ENCODE results near the gene PCBP3. TPM values are rescaled to one million over a fixed set of nuclear protein-coding genes. Genes with fewer than 3 reads are reported as not detected.

Gene PCBP3
- total RNA-seq, 1 donor from 2014 or later = not detected

DNA sequence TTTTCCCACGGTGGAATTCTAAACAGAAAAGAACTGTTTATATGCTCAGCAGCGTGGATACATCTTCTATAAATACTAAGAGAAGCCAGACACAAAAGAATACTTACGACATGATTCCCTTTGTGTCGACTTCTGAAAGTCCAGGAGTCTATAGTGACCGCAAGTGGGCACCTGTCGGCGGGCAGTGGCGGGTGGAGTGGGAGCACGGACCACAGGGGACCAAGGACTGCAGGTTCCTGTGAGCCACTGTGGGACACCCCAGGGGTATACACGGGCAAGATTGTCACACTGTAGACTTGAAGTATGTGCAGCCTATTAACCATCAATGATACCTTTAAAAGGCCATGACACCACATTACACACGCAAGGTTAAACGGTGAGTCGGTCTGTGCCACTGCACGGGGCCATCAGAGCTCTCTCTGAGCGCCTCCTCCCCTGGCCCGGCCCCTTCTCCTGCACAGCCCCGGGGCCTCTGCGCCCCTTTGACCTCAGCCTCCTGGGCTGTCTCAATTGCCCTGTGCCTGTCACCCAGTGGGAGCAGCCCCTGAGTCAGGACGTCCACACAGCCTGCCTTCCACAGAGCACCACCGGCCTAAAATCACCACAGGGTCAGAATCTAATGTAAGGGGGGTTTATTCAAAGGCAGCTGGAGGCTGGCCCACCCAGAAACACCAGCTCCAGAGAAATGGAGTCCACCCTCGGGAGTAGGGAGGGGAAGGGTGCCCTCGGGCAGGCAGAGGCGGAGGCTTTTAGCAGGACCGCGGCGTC lies 248.0 kb downstream of the PCBP3 start:
- H3K27me3 ChIP-seq (ENCODE audit: control insufficient read depth, insufficient read depth, low read length) = no peaks in the 10 kb centered on the region
- no peak overlapping the region for H3K4me3 ChIP-seq (ENCODE audit: low read depth, low read length)
- no peaks in the 10 kb centered on the region for H3K36me3 ChIP-seq (ENCODE audit: control insufficient read depth, insufficient read depth, low read length)
- FAIRE-seq = no peak
- no peak for DNase-seq (ENCODE audit: low read depth)
- TF ChIP-seq, protein P1, sequence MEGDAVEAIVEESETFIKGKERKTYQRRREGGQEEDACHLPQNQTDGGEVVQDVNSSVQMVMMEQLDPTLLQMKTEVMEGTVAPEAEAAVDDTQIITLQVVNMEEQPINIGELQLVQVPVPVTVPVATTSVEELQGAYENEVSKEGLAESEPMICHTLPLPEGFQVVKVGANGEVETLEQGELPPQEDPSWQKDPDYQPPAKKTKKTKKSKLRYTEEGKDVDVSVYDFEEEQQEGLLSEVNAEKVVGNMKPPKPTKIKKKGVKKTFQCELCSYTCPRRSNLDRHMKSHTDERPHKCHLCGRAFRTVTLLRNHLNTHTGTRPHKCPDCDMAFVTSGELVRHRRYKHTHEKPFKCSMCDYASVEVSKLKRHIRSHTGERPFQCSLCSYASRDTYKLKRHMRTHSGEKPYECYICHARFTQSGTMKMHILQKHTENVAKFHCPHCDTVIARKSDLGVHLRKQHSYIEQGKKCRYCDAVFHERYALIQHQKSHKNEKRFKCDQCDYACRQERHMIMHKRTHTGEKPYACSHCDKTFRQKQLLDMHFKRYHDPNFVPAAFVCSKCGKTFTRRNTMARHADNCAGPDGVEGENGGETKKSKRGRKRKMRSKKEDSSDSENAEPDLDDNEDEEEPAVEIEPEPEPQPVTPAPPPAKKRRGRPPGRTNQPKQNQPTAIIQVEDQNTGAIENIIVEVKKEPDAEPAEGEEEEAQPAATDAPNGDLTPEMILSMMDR (IDR thresholded peaks at IDR 0.05; ENCODE audit: insufficient read depth, low read length, severe bottlenecking) = no peak

DNA sequence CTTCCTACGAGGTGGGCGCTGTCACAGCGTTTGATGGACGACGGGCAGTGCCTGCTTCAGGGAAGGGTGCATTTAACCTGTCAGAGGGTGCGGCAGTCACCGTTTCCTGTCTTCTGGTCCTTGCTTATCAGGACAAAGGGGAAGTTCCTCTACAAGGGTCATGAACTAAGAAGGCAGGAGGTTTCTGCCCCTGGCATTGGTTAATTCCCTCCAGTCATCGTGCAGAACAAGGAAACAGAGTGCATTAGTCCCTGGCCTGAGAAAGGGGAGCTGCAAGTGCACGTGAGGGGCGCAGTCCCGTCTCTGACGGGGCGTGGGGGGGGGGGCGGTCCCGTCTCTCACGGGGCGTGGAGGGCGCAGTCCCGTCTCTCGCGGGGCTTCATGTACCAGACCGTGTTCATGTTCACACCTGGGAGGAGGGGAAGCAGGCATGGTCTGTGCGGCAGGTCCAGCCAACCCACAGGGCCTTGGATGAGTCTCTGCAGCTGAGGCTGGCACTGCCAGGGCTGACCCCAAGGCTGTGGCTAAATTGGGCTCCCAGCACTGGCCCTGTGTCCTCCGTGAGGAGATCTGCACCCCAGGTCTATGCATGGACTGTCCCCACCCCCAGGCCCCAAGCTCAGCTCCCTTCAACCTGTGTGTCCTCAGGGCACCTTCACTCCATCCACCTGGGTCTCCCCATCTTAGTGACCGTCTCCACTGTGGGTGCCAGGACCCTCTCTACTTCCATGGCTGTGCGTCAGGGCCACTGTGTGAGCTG lies 248.8 kb downstream of the PCBP3 start:
- FAIRE-seq = no peak
- no peak for DNase-seq (ENCODE audit: low read depth)
- TF ChIP-seq, protein P1 (IDR thresholded peaks at IDR 0.05; ENCODE audit: insufficient read depth, low read length, severe bottlenecking) = no peak
- no peak overlapping the region for H3K4me3 ChIP-seq (ENCODE audit: low read depth, low read length)
- no peaks in the 10 kb centered on the region for H3K27me3 ChIP-seq (ENCODE audit: control insufficient read depth, insufficient read depth, low read length)
- H3K36me3 ChIP-seq (ENCODE audit: control insufficient read depth, insufficient read depth, low read length) = no peaks in the 10 kb centered on the region

DNA sequence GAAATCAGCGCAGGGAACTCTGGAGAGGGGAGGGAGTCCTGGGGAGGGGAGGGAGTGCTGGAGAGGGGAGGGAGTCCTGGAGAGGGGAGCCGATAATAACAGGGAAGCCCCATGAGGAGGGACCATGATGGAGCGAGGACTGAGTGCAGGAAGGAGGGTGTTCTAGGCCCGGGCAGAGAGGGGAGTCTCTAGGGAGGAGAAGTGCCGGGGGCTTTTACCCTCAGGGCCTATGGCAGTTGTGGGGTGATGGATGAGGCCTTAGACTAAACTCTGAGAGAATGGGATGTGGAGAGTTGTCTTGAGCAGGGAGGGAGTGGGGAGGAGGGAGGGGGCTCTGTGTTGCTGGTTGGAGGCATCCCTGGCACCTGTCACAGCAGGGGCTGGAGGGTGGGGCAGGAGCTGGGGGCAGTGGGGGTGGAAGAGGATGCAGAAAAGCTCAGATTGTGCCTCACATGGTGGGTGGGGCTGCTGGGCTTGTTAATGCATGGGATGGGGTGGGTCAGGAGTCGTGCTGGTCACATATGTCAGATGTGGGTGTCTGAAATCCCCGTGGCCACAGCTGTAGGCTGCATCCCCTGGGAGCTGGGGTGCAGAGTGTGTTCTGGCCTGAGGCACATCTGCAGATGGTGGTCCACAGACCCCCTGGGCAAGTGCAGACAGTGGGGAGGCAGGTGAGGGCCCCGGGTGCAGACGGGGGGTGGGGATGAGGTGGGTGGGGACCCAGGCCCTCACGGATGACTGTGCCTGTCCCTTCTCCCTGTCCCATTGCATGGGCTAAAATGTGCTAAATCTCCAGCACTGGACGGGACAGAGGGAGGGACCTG lies 249.6 kb downstream of the PCBP3 start:
- no peaks in the 10 kb centered on the region for H3K36me3 ChIP-seq (ENCODE audit: control insufficient read depth, insufficient read depth, low read length)
- DNase-seq (ENCODE audit: low read depth) (no peak), FAIRE-seq (no peak)
- H3K27me3 ChIP-seq (ENCODE audit: control insufficient read depth, insufficient read depth, low read length) = no peaks in the 10 kb centered on the region
- H3K4me3 ChIP-seq (ENCODE audit: low read depth, low read length) = no peak overlapping the region
- TF ChIP-seq, protein P1 (IDR thresholded peaks at IDR 0.05; ENCODE audit: insufficient read depth, low read length, severe bottlenecking) = no peak

DNA sequence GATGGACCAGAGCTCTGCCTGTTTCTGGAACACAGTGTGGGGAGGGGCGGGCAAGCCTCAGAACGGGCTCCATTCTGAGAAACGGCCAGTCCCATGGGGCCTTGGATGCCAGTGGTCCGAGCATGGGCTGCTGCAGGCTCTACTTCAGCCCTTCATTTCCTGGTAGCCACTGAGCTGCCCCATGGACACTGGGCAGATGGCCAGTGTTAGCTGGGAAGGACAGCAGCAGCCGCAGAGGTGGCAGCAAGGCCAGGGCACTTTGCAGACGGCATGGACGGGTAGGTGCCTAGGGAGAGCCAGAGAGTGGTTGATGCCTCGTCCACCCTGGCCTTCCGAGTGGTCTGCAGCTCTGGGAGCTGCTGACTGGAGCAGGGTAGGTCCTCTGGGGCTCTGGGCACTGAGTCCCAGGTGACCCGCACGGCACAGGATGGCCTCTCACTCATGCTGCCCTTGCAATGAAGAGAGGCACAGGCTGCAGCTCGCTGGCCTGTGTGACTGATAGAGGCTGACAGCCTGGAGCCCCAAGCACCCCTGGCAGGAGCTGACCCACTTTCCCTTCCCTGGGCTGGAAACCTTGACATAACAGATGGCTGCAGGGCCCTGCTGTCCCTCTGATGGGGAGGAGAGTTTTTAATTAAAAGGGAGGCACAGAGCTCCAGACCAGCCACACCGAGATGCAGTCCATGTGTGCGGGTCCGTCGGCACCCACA lies 250.4 kb downstream of the PCBP3 start:
- no peak overlapping the region for H3K4me3 ChIP-seq (ENCODE audit: low read depth, low read length)
- H3K27me3 ChIP-seq (ENCODE audit: control insufficient read depth, insufficient read depth, low read length) = no peaks in the 10 kb centered on the region
- DNase-seq (ENCODE audit: low read depth) (no peak), FAIRE-seq (no peak)
- TF ChIP-seq, protein P1 (IDR thresholded peaks at IDR 0.05; ENCODE audit: insufficient read depth, low read length, severe bottlenecking) = no peak
- H3K36me3 ChIP-seq (ENCODE audit: control insufficient read depth, insufficient read depth, low read length) = no peaks in the 10 kb centered on the region

DNA sequence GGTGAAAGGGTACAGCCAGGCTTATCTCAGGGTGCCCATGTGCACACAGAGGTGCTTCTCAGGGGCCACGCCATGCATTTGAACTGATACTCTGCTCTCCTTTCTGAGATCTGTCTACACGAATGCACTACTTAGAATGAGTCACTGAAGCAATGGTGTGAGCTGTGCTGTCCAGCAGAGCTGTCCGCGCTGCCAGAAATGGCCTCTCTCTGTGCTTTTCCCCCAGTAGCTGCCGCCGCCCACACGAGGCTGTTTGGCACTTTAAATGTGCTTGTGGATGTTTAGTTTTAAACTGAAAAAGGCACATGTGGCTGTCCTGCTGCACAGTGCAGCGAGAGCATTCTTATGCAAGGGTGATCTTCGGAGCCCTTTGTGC lies 250.9 kb downstream of the PCBP3 start:
- Histone ChIP-seq H3K4me3 (ENCODE audit: low read depth, low read length) (no peak overlapping the region), H3K27me3 (ENCODE audit: control insufficient read depth, insufficient read depth, low read length) (no peaks in the 10 kb centered on the region), H3K36me3 (ENCODE audit: control insufficient read depth, insufficient read depth, low read length) (no peaks in the 10 kb centered on the region)
- FAIRE-seq = no peak
- no peak for DNase-seq (ENCODE audit: low read depth)
- TF ChIP-seq, protein P1 (IDR thresholded peaks at IDR 0.05; ENCODE audit: insufficient read depth, low read length, severe bottlenecking) = no peak

Measured in bronchial epithelial cell (primary cell).